ENCODE results near the gene EEF2. TPM values are rescaled to one million over a fixed set of nuclear protein-coding genes. Genes with fewer than 3 reads are reported as not detected.
"Not testable (repeated sequence)": the region's sequence is repeated elsewhere in the genome, so short reads cannot be mapped to it uniquely, and the experiment has no call there.

Gene EEF2
- total RNA-seq, 2 donors from 2014 or later = 1,974 to 1,998 TPM

GRCh38 chr19:4009990-4010807, 24.9 kb upstream of the EEF2 start:
- intact Hi-C loops (cut with DNase I) = no loop called here
- TF ChIP-seq POLR2A (IDR thresholded peaks at IDR 0.05) (no peak), CTCF (IDR thresholded peaks at IDR 0.05) (no peak), POLR2AphosphoS5 (IDR thresholded peaks at IDR 0.05) (no peak)
- Histone ChIP-seq H3K4me3 (no peak overlapping the region), H3K4me1 (replicated peaks) (peaks cover 30% of the 10 kb centered on the region), H3K9me3 (no peaks in the 10 kb centered on the region), H3K36me3 (peaks cover 3 to 9% of the 10 kb centered on the region in 2 donors), H3K27ac (peak overlapping the region; percentile 15 to 30), H3K27me3 (replicated peaks; ENCODE audit: insufficient read depth) (no peaks in the 10 kb centered on the region)
- no peak for DNase-seq (ENCODE audit: low spot score)
- WGBS = 41% methylated on average over 24 of the region's 24 CpGs

GRCh38 chr19:4007836-4008539, 22.7 kb upstream of the EEF2 start:
- H3K4me1 ChIP-seq (replicated peaks) = peaks cover 30% of the 10 kb centered on the region
- H3K4me3 ChIP-seq = peak overlapping the region; percentile 98 to 100
- H3K36me3 ChIP-seq = no peaks in the 10 kb centered on the region
- 0% methylated on average over 37 of the region's 55 CpGs for WGBS
- H3K27ac ChIP-seq = peak overlapping the region; percentile 80 to 94
- no peaks in the 10 kb centered on the region for H3K9me3 ChIP-seq
- no peak for DNase-seq (ENCODE audit: low spot score)
- intact Hi-C loops (cut with DNase I) = no loop called here
- no peaks in the 10 kb centered on the region for H3K27me3 ChIP-seq (replicated peaks; ENCODE audit: insufficient read depth)
- TF ChIP-seq POLR2A (IDR thresholded peaks at IDR 0.05) = no peak
- TF ChIP-seq POLR2AphosphoS5 (IDR thresholded peaks at IDR 0.05) = no peak
- TF ChIP-seq CTCF (IDR thresholded peaks at IDR 0.05) = no peak

- intact Hi-C loops (cut with DNase I) = no loop called here
- Histone ChIP-seq H3K9me3 (no peaks in the 10 kb centered on the region), H3K4me3 (peak within 1 kb of the TSS; percentile 98 to 100), H3K27ac (peak within 1 kb of the TSS; percentile 84 to 94), H3K36me3 (no peaks in the 10 kb centered on the region), H3K4me1 (replicated peaks) (peaks cover 26% of the 10 kb centered on the region), H3K27me3 (replicated peaks; ENCODE audit: insufficient read depth) (no peaks in the 10 kb centered on the region)
- peak; percentile 94 for DNase-seq (ENCODE audit: low spot score)
- under 1% methylated on average over 66 of the region's 91 CpGs for WGBS
- peak; percentile 69 for TF ChIP-seq POLR2AphosphoS5 (IDR thresholded peaks at IDR 0.05)
- TF ChIP-seq POLR2A (IDR thresholded peaks at IDR 0.05) = peak; percentile 40
- TF ChIP-seq CTCF (IDR thresholded peaks at IDR 0.05) = peak in 2 of 4 experiments; percentile 37 to 49
Observed at GRCh38 chr19:4007021-4007835, 22.0 kb upstream of the EEF2 start, which contains the start of gene PIAS4. PIAS4 (plus strand) TSS chr19:4007736; CDS start chr19:4007761, 25 bp downstream.

DNA sequence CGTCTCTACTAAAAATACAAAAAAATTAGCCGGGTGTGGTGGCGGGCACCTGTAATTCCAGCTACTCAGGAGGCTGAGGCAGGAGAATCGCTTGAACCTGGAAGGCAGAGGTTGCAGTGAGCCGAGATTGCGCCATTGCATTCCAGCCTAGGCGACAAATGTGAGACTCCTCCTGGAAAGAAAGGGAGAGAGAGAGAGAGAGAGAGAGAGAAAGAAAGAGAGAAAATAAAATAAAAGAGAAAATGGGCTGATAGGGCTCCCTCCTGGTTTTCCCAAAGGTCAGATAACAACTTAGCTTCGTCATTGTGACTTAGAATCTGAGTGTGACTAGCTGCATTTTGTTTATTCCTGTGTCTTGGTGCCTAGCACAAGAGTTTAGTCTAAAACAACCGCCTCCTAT, 20.2 kb upstream of the EEF2 start:
- 97% methylated on average over 9 of the region's 9 CpGs for WGBS

DNA sequence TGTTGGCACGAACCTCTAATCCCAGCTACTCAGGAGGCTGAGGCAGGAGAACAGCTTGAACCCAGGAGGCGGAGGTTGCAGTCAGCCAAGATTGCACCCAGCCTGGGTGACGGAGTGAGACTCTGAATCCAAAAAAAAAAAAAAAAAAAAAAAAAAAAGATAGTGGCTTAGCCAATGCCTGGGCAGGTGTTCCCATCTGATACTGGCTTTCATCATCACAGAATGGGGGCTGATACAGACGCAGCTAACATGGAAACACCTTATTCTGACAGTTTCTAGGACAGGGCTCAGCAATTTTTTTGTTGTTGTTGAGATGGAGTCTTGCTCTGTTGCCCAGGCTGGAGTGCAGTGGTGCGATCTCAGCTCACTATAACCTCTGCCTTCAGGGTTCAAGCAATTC, 15.5 kb upstream of the EEF2 start:
- DNase-seq (ENCODE audit: low spot score); H3K9me3 ChIP-seq; intact Hi-C loops (cut with DNase I); H3K4me1 ChIP-seq (replicated peaks); H3K27me3 ChIP-seq (replicated peaks; ENCODE audit: insufficient read depth); H3K36me3 ChIP-seq; H3K27ac ChIP-seq; H3K4me3 ChIP-seq: not testable (repeated sequence)
- WGBS = 86% methylated on average over 5 of the region's 5 CpGs

More for the DNA sequence above, 20.2 kb upstream of the EEF2 start:
- DNase-seq (ENCODE audit: low spot score); H3K36me3 ChIP-seq; H3K27me3 ChIP-seq (replicated peaks; ENCODE audit: insufficient read depth); H3K9me3 ChIP-seq; intact Hi-C loops (cut with DNase I); H3K4me3 ChIP-seq; H3K27ac ChIP-seq: not testable (repeated sequence)
- H3K4me1 ChIP-seq (replicated peaks) = peaks cover 18% of the 10 kb centered on the region

DNA sequence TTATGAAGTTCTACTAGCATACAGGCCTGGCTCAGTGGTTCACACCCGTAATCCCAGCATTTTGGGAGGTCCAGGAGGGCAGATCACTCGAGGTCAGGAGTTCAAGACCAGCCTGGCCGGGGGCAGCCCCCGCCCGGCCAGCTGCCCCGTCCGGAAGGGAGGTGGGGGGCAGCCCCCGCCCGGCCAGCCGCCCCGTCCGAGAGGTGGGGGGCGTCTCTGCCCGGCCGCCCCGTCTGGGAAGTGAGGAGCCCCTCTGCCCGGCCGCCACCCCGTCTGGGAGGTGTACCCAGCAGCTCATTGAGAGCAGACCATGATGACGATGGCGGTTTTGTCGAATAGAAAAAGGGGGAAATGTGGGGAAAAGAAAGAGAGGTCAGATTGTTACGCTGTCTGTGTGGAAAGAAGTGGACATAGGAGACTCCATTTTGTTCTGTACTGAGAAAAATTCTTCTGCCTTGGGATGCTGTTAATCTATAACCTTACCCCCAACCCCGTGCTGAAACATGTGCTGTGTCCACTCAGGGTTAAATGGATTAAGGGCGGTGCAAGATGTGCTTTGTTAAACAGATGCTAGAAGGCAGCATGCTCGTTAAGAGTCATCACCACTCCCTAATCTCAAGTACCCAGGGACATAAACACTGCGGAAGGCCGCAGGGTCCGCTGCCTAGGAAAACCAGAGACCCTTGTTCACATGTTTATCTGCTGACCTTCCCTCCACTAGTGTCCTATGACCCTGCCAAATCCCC, 13.6 kb upstream of the EEF2 start:
- H3K4me3 ChIP-seq; H3K9me3 ChIP-seq; H3K27ac ChIP-seq; H3K27me3 ChIP-seq (replicated peaks; ENCODE audit: insufficient read depth); H3K36me3 ChIP-seq; DNase-seq (ENCODE audit: low spot score); intact Hi-C loops (cut with DNase I); H3K4me1 ChIP-seq (replicated peaks): not testable (repeated sequence)
- 88% methylated on average over 28 of the region's 29 CpGs for WGBS
